GM19452 (cell line): Measurements from ENCODE around the gene RAB2B.

Experiments
- ATAC-seq: cut with Tn5 transposase; IDR thresholded peaks from one replicate; pipeline ENCODE4 v1.9.1; 2021; ENCODE audit not compliant: unreplicated experiment

The RAB2B gene

GRCh38 chr14:21476925-21477681, at the start of gene RAB2B, which contains the start of gene TOX4:
Gene RAB2B, minus strand, starts transcription at chr14:21476959. Its CDS starts 87 bp downstream, at chr14:21476872.
Gene TOX4, plus strand, starts transcription at chr14:21477195. Its CDS starts 84 bp downstream, at chr14:21477279.
- peak; percentile 100 for ATAC-seq

GRCh38 chr14:21525962-21526671, 49.4 kb upstream of the RAB2B start, which contains the start of gene SALL2:
Gene SALL2, minus strand, starts transcription at chr14:21526346. Its CDS starts 219 bp downstream, at chr14:21526127.
- no peak for ATAC-seq

GRCh38 chr14:21525571-21525961, 48.8 kb upstream of the RAB2B start:
- no peak for ATAC-seq

GRCh38 chr14:21524575-21525490, 48.1 kb upstream of the RAB2B start:
- ATAC-seq: no peak

- no peak for ATAC-seq
These were observed 46.4 kb upstream of the RAB2B start for GRCh38 chr14:21523203-21523602.

GRCh38 chr14:21521501-21521900, 44.7 kb upstream of the RAB2B start:
- no peak for ATAC-seq

- no peak for ATAC-seq
These were observed 44.0 kb upstream of the RAB2B start for GRCh38 chr14:21520767-21521166.

- no peak for ATAC-seq
These were observed 42.0 kb upstream of the RAB2B start for GRCh38 chr14:21518725-21519124.

- ATAC-seq: no peak
These were observed 37.6 kb upstream of the RAB2B start for GRCh38 chr14:21514341-21514740.

GRCh38 chr14:21510735-21511657, 34.2 kb upstream of the RAB2B start, which contains the start of gene METTL3:
Gene METTL3, minus strand, starts transcription at chr14:21511340. Its CDS starts 117 bp downstream, at chr14:21511223.
- peak; percentile 98 for ATAC-seq

- no peak for ATAC-seq
These were observed 32.8 kb upstream of the RAB2B start for GRCh38 chr14:21509432-21510143.

- no peak for ATAC-seq
These were observed 29.8 kb upstream of the RAB2B start for GRCh38 chr14:21506557-21506956.

GRCh38 chr14:21505012-21505553, 28.3 kb upstream of the RAB2B start:
- peak; percentile 77 for ATAC-seq

GRCh38 chr14:21503376-21503775, 26.6 kb upstream of the RAB2B start:
- ATAC-seq: no peak

GRCh38 chr14:21501568-21501967, 24.8 kb upstream of the RAB2B start:
- ATAC-seq: no peak

- no peak for ATAC-seq
These were observed 22.1 kb upstream of the RAB2B start for GRCh38 chr14:21498540-21499526.

- no peak for ATAC-seq
These were observed 19.7 kb upstream of the RAB2B start for GRCh38 chr14:21496453-21496852.
